ENCODE measurements around the gene ARHGEF16. TPM values are rescaled to one million over a fixed set of nuclear protein-coding genes. Genes with fewer than 3 reads are reported as not detected.

Gene ARHGEF16
- polyA plus RNA-seq, 1 experiment = not detected

DNA sequence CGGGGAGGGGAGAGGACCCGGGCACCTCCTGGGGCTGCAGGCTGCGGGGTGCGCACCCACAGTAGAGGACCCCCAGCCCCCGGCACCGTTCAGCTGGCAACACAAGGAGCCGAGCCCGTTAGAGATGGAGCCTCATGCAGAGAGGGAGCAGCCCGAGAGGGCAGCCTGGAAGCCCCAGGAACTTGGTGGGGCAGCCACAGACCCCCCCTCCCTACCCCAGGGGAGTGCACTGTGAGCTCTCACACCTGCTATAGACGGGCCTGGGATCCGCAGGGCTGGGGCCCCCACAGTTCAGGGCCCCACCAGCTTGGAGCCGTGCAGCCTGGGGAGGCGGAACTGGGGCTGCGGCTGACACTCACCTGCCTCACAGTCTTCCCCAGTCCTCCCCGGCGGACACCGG, 47.0 kb downstream of the ARHGEF16 start:
- DNase-seq (ENCODE audit: low read depth, low spot score) = no peak
- Histone ChIP-seq H3K4me3 (ENCODE audit: low read depth, low read length) (no peak overlapping the region), H3K27ac (ENCODE audit: low read depth, low read length) (no peak overlapping the region), H3K27me3 (ENCODE audit: control insufficient read depth, insufficient read depth, low read length) (peaks cover 2% of the 10 kb centered on the region), H3K9me3 (ENCODE audit: control insufficient read depth, insufficient read depth, low read length) (peaks cover 21% of the 10 kb centered on the region)
- CTCF ChIA-PET = interaction anchor here (1.1 kb wide), 1 partner anchor 10 kb away, joined by 3 read pairs; no protein-coding TSS in a partner anchor
- TF ChIP-seq, protein P1, sequence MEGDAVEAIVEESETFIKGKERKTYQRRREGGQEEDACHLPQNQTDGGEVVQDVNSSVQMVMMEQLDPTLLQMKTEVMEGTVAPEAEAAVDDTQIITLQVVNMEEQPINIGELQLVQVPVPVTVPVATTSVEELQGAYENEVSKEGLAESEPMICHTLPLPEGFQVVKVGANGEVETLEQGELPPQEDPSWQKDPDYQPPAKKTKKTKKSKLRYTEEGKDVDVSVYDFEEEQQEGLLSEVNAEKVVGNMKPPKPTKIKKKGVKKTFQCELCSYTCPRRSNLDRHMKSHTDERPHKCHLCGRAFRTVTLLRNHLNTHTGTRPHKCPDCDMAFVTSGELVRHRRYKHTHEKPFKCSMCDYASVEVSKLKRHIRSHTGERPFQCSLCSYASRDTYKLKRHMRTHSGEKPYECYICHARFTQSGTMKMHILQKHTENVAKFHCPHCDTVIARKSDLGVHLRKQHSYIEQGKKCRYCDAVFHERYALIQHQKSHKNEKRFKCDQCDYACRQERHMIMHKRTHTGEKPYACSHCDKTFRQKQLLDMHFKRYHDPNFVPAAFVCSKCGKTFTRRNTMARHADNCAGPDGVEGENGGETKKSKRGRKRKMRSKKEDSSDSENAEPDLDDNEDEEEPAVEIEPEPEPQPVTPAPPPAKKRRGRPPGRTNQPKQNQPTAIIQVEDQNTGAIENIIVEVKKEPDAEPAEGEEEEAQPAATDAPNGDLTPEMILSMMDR (IDR thresholded peaks at IDR 0.05; ENCODE audit: low read depth, low read length) = no peak
- POLR2A ChIA-PET = no interaction called here

DNA sequence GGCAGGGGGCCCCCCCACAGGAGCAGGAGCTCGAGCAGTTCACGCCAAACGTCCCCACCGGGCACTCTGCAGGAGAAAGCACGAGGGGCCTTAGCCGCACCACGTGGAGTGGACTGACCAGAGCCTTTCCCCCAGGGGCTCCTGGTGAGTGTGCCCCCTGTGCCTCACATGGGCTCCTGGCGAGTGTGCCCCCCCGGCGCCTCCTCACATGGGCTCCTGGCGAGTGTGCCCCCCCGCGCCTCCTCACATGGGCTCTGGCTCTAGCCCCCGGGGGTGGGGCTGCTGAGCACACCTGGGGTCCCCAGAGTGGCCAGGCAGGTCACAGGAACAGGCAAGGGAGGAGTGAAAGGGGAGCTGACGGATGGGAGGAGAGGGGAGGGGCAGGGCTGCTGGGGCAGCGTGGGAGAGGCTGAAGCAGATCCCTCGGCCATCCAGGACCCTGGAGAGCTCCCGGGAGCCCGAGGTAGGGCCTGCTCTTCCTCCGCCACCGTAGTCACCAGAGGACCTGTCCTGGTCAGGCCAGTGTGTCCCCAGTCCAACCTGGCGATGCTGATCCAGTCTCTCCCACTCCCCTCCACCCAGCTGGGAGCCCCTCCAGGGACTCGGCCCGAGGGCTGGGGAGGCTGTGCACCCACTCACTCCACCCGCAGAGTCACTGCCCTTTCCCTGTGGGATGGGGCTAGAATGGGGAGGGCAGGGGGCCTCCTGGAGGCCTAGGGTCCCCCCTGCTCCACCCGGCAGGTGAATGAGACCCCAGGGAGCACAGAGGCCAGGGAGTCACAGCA, 47.6 kb downstream of the ARHGEF16 start:
- DNase-seq (ENCODE audit: low read depth, low spot score) = no peak
- Histone ChIP-seq H3K27ac (ENCODE audit: low read depth, low read length) (no peak overlapping the region), H3K27me3 (ENCODE audit: control insufficient read depth, insufficient read depth, low read length) (no peaks in the 10 kb centered on the region), H3K4me3 (ENCODE audit: low read depth, low read length) (no peak overlapping the region), H3K9me3 (ENCODE audit: control insufficient read depth, insufficient read depth, low read length) (peaks cover 21% of the 10 kb centered on the region)
- TF ChIP-seq, protein P1 (IDR thresholded peaks at IDR 0.05; ENCODE audit: low read depth, low read length) = no peak
- ChIA-PET POLR2A (no interaction called here), CTCF (interaction anchor here (1.1 kb wide), 1 partner anchor 11 kb away, joined by 3 read pairs; no protein-coding TSS in a partner anchor)

DNA sequence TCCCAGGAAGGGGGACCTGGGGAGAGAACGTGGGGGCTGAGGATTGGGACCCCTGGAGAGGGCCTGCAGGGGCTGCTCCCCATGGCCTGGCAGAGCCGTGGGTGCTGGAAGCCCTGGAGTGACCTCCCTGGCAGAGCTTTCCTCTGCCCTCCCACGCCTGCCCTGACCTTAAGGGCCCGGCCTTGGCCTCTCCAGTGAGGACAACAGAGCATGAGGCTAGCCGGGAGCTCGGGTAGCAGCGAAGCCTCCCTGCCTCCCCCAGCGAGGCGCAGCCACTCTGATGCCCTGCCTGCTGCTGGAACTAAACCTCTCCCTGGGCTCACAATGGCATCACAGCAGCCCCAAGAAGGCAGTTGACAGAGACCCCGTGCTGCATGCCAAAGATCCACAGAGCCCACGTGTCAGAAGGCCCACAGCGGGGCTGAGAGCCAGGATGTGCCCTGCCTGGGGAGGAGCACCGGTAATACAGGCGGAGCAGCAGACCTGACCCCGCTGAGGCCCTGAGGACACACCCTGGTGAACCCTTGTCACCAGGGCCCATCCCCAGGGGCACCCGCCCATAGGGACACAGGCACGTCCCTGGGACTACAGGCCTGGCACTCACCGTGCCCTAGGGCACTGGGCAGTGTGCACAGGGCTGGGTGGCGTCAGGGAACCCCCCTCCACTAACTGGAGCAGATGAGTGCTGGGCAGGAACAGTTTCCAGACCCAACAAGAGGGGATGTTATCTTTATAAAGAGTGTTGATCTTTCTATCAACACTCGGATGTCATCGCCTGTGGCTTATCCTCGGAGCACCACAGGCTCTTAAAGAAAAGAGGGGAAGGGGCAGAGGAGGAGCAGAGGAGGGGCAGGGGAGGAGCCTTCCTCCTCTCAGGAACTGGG, 48.4 kb downstream of the ARHGEF16 start:
- Histone ChIP-seq H3K4me3 (ENCODE audit: low read depth, low read length) (no peak overlapping the region), H3K27me3 (ENCODE audit: control insufficient read depth, insufficient read depth, low read length) (peaks cover 2% of the 10 kb centered on the region), H3K9me3 (ENCODE audit: control insufficient read depth, insufficient read depth, low read length) (peaks cover 21% of the 10 kb centered on the region), H3K27ac (ENCODE audit: low read depth, low read length) (no peak overlapping the region)
- CTCF ChIA-PET = interaction anchor here (2.0 kb wide), 1 partner anchor 12 kb away, joined by 6 read pairs; no protein-coding TSS in a partner anchor
- POLR2A ChIA-PET = no interaction called here
- DNase-seq (ENCODE audit: low read depth, low spot score) = no peak
- TF ChIP-seq, protein P1 (IDR thresholded peaks at IDR 0.05; ENCODE audit: low read depth, low read length) = no peak

DNA sequence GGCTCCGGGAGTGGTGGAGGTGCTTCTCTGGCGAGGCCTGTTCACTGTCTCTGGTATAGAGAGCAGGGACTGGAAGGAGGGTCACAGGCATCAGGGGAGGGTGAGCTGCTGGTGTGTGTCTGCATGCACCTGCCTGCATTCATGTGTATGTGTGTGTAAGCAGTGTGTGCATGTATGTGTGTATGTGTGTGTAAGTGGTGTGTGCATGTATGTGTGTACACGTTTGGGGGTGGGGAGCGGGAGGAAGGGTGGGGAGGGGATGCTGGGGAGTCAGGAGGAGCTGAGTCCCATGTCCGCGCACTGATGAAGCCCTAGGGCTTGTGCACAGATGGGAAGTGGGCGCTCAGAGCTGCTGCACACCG, 49.0 kb downstream of the ARHGEF16 start:
- ChIA-PET POLR2A (no interaction called here), CTCF (interaction anchor here (0.8 to 2.0 kb wide), 3 partner anchors 13 to 112 kb away, joined by 3 to 6 read pairs (median 4); no protein-coding TSS in a partner anchor)
- Histone ChIP-seq H3K27ac (ENCODE audit: low read depth, low read length) (no peak overlapping the region), H3K4me3 (ENCODE audit: low read depth, low read length) (no peak overlapping the region), H3K9me3 (ENCODE audit: control insufficient read depth, insufficient read depth, low read length) (peaks cover 21% of the 10 kb centered on the region), H3K27me3 (ENCODE audit: control insufficient read depth, insufficient read depth, low read length) (peaks cover 4% of the 10 kb centered on the region)
- DNase-seq (ENCODE audit: low read depth, low spot score) = no peak
- TF ChIP-seq, protein P1 (IDR thresholded peaks at IDR 0.05; ENCODE audit: low read depth, low read length) = no peak
